Measurements from ENCODE around the gene SEMA7A.

SEMA7A gene

GRCh38 chr15:74400313-74400860, 33.4 kb downstream of the SEMA7A start:
- no peak for DNase-seq (ENCODE audit: extremely low read depth, low read depth)
- TF ChIP-seq CTCF (IDR thresholded peaks at IDR 0.05; ENCODE audit: low read depth, low read length) = no peak

GRCh38 chr15:74399511-74400312, 34.0 kb downstream of the SEMA7A start:
- TF ChIP-seq CTCF (IDR thresholded peaks at IDR 0.05; ENCODE audit: low read depth, low read length) = no peak
- no peak for DNase-seq (ENCODE audit: extremely low read depth, low read depth)

- no peak for DNase-seq (ENCODE audit: extremely low read depth, low read depth)
Observed at GRCh38 chr15:74399100-74399499, 34.7 kb downstream of the SEMA7A start.

GRCh38 chr15:74398183-74398582, 35.6 kb downstream of the SEMA7A start:
- no peak for TF ChIP-seq CTCF (IDR thresholded peaks at IDR 0.05; ENCODE audit: low read depth, low read length)
- DNase-seq (ENCODE audit: extremely low read depth, low read depth) = no peak

More at GRCh38 chr15:74399100-74399499, 34.7 kb downstream of the SEMA7A start:
- no peak for TF ChIP-seq CTCF (IDR thresholded peaks at IDR 0.05; ENCODE audit: low read depth, low read length)

- no peak for DNase-seq (ENCODE audit: extremely low read depth, low read depth)
- TF ChIP-seq CTCF (IDR thresholded peaks at IDR 0.05; ENCODE audit: low read depth, low read length) = no peak
Observed at GRCh38 chr15:74397239-74398068, 36.3 kb downstream of the SEMA7A start.

GRCh38 chr15:74396445-74397238, 37.1 kb downstream of the SEMA7A start:
- no peak for TF ChIP-seq CTCF (IDR thresholded peaks at IDR 0.05; ENCODE audit: low read depth, low read length)
- no peak for DNase-seq (ENCODE audit: extremely low read depth, low read depth)
